ENCODE measurements around the gene THRB. TPM values are rescaled to one million over a fixed set of nuclear protein-coding genes. Genes with fewer than 3 reads are reported as not detected.

THRB gene
- polyA plus RNA-seq, 2 of the 4 experiments (the other 2 are of a cell fraction): 2.0 to 2.3 TPM

GRCh38 chr3:24110051-24110450, 384.6 kb downstream of the THRB start:
- ATAC-seq (no peak), DNase-seq (ENCODE audit: low read depth in 1 of 2, low spot score in 1 of 2) (no peak), FAIRE-seq (no peak)
- no peak overlapping the region for H3K4me3 ChIP-seq
- CTCF ChIA-PET: no interaction called here
- H3K9me3 ChIP-seq: no peaks in the 10 kb centered on the region
- POLR2A ChIA-PET: no interaction called here
- no peak overlapping the region for H3K4me2 ChIP-seq
- TF ChIP-seq NFE2L2 (conservative IDR thresholded peaks at IDR 0.05; ENCODE audit: low read length) (no peak), MYC (IDR thresholded peaks at IDR 0.05; ENCODE audit: borderline replicate concordance, low read length) (no peak), RFX5 (IDR thresholded peaks at IDR 0.05) (no peak), TP53 (CRISPR knock-in tag; IDR thresholded peaks at IDR 0.05) (no peak), BHLHE40 (IDR thresholded peaks at IDR 0.05; ENCODE audit: low read depth, low read length) (no peak)
- TF ChIP-seq, protein P1, sequence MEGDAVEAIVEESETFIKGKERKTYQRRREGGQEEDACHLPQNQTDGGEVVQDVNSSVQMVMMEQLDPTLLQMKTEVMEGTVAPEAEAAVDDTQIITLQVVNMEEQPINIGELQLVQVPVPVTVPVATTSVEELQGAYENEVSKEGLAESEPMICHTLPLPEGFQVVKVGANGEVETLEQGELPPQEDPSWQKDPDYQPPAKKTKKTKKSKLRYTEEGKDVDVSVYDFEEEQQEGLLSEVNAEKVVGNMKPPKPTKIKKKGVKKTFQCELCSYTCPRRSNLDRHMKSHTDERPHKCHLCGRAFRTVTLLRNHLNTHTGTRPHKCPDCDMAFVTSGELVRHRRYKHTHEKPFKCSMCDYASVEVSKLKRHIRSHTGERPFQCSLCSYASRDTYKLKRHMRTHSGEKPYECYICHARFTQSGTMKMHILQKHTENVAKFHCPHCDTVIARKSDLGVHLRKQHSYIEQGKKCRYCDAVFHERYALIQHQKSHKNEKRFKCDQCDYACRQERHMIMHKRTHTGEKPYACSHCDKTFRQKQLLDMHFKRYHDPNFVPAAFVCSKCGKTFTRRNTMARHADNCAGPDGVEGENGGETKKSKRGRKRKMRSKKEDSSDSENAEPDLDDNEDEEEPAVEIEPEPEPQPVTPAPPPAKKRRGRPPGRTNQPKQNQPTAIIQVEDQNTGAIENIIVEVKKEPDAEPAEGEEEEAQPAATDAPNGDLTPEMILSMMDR (IDR thresholded peaks at IDR 0.05): no peak
- WGBS (ENCODE audit: missing lambda C conversion rate): 3% methylated on average over 1 of the region's 1 CpG
- no peak overlapping the region for H3K27ac ChIP-seq
- H3K4me1 ChIP-seq: no peaks in the 10 kb centered on the region

- Histone ChIP-seq H3K4me1 (peaks cover 21% of the 10 kb centered on the region), H3K4me2 (peak overlapping the region; percentile 48), H3K27ac (peak overlapping the region; percentile 37 to 85), H3K4me3 (no peak overlapping the region), H3K9me3 (no peaks in the 10 kb centered on the region)
- WGBS (ENCODE audit: missing lambda C conversion rate): 75% methylated on average over 2 of the region's 2 CpGs
- TF ChIP-seq PHF8 (IDR thresholded peaks at IDR 0.05; ENCODE audit: borderline replicate concordance, low read depth): no peak
- no peak for TF ChIP-seq REST (IDR thresholded peaks at IDR 0.05)
- TF ChIP-seq JUNB (IDR thresholded peaks at IDR 0.05): no peak
- no peak for TF ChIP-seq TFCP2L1 (CRISPR knock-in tag; IDR thresholded peaks at IDR 0.05)
- TF ChIP-seq FOSB (CRISPR knock-in tag; IDR thresholded peaks at IDR 0.05): no peak
- TF ChIP-seq CEBPB (IDR thresholded peaks at IDR 0.05): no peak
- TF ChIP-seq CHD4 (IDR thresholded peaks at IDR 0.05; ENCODE audit: borderline replicate concordance): no peak
- TF ChIP-seq, protein P2, sequence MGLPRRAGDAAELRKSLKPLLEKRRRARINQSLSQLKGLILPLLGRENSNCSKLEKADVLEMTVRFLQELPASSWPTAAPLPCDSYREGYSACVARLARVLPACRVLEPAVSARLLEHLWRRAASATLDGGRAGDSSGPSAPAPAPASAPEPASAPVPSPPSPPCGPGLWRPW (IDR thresholded peaks at IDR 0.05): no peak
- no peak for TF ChIP-seq HEYL (CRISPR knock-in tag; IDR thresholded peaks at IDR 0.05)
- no peak for TF ChIP-seq SMC3 (IDR thresholded peaks at IDR 0.05)
- no peak for TF ChIP-seq JUN (IDR thresholded peaks at IDR 0.05)
- no peak for TF ChIP-seq HOXB13 (CRISPR knock-in tag; IDR thresholded peaks at IDR 0.05; ENCODE audit: low read depth)
- TF ChIP-seq GATA3 (IDR thresholded peaks at IDR 0.05; ENCODE audit: borderline replicate concordance): no peak
- no peak for DNase-seq (ENCODE audit: low read depth in 1 of 2, low spot score in 1 of 2)
- ChIA-PET POLR2A (no interaction called here), CTCF (interaction anchor here (0.7 to 1.6 kb wide), 4 partner anchors 66 to 113 kb away, joined by 3 to 7 read pairs (median 4); no protein-coding TSS in a partner anchor)
- no peak; a peak in 1 of 6 replicates for ATAC-seq
- no peak for FAIRE-seq
Observed at GRCh38 chr3:24101676-24102168, 392.9 kb downstream of the THRB start.
